Daoy (cell line): ENCODE measurements around the gene ATP5F1D. TPM values are rescaled to one million over a fixed set of nuclear protein-coding genes. Genes with fewer than 3 reads are reported as not detected.
A peak's percentile ranks its signal among the peaks of the same experiment; 100 is the strongest.
"Not testable (repeated sequence)": the region's sequence is repeated elsewhere in the genome, so short reads cannot be mapped to it uniquely, and the experiment has no call there.

Experiments
- DNase-seq: peaks from one replicate; pipeline ENCODE4 v3.0.0-alpha.2; 2015; ENCODE audit warnings: low read depth
- total RNA-seq: library from RNA; depleted of rRNA; stranded (reverse); fragments of >200 nt; shearing (Covaris generic); gene quantifications from 2 replicates; pipeline ENCODE4 v1.2.3, GENCODE V29; 2014; rRNA removed

The ATP5F1D gene
- 41.4 and 82.8 TPM in 2 replicates for total RNA-seq

GRCh38 chr19:1241417-1242095 lies at the start of gene ATP5F1D:
ATP5F1D (plus strand) TSS chr19:1241751; CDS start chr19:1241851, 100 bp downstream.
- DNase-seq = peak; percentile 98

- DNase-seq = no peak
Measured at GRCh38 chr19:1199531-1199930, 42.0 kb upstream of the ATP5F1D start.

GRCh38 chr19:1200614-1201013 lies 40.9 kb upstream of the ATP5F1D start:
- DNase-seq = not testable (repeated sequence)

DNA sequence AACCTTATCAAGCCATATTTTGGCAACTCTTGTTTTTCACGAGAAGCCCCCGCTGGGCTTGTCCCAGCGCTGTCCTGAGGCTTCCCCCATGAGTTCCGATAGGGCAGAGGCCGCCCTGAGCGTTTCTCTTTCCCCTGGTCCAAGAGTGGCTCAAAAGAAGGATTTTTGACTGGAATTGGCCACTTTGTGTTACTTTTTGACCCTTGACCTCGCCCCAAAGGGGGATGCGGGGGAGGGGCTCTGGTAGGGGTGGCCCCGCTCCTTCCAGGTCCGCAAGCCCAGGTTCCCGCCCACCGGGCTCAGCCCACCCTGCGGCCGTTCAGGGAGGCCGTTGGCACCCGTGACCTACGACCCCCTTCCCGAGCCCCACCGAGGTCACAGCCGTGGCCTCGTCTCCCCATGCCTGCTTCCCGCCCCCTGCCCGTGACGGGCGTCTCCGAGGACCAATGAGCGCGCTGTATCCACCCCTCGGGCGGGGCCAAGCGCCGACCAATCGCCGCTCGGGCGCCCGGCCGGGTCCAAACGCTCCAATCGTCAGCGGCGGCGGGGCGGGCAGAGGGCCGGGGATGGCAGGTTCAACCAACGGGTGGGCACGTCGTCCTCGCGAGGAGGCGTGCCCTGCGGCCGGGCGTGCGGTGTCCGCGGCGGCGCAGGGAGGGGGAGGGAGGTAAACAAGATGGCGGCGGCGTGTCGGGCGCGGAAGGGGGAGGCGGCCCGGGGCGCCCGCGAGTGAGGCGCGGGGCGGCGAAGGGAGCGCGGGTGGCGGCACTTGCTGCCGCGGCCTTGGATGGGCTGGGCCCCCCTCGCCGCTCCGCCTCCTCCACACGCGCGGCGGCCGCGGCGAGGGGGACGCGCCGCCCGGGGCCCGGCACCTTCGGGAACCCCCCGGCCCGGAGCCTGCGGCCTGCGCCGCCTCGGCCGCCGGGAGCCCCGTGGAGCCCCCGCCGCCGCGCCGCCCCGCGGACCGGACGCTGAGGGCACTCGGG lies 36.1 kb upstream of the ATP5F1D start, which contains the start of gene STK11:
Gene STK11 (plus strand): TSS at position 665 of the 986 bp plus-strand sequence. CDS start 1,136 bp downstream, outside the sequence.
- DNase-seq = peak; percentile 99

GRCh38 chr19:1206150-1206863 lies 35.2 kb upstream of the ATP5F1D start:
- peak; percentile 16 for DNase-seq

GRCh38 chr19:1206864-1207450 lies 34.6 kb upstream of the ATP5F1D start:
- no peak for DNase-seq

GRCh38 chr19:1208830-1209229 lies 32.7 kb upstream of the ATP5F1D start:
- peak; percentile 3 for DNase-seq

DNA sequence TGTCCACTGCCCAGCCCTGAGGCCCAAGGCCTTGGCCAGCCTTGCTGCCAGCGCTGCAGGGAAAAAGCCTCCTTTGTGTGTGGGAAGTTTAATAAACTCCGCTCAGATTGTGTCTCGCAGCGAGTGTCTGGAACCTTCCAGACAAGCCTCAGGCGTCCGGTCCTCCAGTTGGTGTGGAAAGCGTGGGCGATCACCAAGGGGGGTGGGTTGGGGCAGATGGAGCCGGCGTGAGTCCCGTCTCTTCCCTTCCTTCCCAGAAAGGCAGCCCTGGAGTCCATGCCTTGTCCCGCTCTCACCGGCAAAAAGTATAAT lies 31.4 kb upstream of the ATP5F1D start:
- DNase-seq = no peak

DNA sequence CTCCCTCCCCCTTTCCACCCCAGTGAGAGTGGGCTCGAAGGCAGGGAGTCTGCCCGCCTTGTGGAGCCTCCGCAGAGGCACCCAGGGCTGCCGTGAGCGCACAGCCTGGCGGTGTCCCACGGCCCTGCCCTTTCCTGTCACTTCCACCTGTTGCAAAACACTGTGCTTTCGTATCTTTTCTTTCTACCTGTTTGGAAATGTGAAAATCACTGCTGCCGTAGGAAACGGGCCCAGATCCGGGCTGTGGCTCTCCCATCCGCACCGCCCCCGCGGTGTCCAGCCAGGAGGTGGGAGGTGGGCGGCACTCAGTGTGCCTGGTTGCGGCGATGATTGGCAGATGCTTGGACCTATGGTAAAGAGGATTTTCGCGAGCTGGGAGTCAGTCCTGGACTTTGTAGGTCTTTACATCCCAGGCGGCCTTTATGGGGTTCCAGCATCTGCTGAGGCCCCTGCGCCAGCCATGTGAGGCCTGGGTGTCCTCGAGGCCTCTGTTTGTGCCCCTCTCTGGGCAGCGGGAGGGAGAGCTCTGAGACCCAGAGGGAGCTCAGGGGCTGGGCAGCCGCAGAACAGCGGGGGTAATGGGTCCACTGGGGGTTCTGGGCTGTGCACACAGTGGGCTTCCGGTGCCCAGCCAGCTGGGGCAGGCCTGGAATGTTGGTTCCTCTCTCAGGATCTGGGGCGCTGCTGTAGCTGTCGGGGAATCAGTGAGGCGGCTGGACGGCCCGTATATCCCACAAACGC lies 29.9 kb upstream of the ATP5F1D start:
- peak; percentile 29 for DNase-seq

DNA sequence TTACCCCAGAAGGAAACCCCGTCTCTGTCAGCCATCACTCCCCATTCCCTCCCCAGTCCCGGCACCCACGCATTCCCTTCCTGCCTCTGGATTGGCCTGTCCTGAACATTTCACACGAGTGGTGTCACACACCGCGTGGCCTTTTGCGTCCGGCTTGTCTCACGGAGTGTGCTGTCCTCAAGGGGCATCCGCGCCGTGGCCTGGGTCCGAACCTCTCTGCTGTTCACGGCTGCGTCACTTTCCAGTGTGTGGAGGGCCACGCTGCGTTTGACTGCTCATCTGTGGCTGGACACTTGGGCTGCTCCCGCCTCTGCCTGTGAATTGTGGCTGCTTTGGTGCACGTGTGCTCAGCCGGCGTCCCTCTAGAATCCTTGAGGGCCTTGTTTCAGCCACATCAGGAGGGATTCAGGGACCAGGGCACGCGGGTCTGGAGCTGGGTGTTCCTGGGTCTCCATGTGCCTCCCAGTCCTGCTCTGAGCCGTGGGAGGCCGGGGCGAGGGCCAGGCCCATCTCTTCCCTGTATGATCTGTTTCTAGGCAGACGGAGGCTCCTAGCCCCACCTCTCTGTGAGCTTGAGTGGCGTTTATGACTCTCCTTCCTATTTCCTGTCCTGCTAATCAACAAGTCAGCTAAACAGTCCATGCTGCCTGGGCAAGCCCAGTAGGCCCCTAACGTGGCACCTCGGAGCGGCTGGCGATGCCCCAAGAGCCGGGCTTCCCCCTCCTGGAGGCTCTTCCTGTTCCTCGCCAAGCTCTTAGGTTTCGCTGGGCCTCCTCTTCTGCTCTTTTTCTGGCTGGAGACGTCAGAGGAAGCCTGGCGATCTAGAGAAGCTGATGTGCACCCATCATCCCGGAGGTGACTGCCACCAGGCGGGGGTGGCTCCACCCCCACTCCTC lies 27.9 kb upstream of the ATP5F1D start:
- DNase-seq = peak; percentile 82

- DNase-seq = peak; percentile 19
Measured at GRCh38 chr19:1214299-1214861, 27.2 kb upstream of the ATP5F1D start.

GRCh38 chr19:1214862-1215731 lies 26.5 kb upstream of the ATP5F1D start:
- peak; percentile 41 for DNase-seq

DNA sequence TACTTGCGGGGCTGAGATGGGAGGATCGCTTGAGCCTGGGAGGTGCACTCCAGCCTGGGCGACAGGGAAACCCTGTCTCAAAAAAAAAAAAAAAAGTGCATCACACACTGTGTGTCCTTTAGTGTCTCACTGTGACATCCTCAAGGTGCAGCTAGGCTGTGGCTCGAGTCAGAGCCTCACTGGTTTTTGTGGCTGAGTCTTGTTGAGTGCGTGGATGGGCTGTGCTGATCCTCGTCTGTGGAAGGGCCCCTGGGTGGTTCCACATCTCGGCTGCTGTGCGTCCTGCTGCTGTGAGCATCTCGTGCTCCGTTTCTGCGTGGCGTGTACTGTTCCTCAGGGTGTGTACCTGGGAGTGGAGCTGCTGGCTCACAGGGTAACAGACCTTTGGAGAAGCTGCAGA lies 24.8 kb upstream of the ATP5F1D start:
- DNase-seq = no peak

DNA sequence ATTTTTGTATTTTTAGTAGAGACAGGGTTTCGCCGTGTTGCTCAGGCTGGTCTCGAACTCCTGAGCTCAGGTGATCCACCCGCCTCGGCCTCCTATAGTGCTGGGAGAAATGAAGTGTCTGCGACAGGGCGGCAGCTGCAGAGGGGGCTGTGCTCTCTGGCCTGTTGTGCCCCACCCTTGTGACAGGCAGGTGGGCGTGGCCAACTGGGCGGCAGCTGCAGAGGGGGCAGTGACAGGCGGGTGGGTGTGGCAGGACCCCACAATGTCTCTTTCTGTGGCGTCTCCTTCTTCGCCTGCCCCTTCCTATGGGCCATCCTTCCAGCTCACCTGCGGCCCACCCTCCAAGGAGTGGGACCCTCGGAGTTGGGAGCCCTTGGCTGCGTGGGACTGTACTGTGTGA lies 24.2 kb upstream of the ATP5F1D start:
- no peak for DNase-seq

DNA sequence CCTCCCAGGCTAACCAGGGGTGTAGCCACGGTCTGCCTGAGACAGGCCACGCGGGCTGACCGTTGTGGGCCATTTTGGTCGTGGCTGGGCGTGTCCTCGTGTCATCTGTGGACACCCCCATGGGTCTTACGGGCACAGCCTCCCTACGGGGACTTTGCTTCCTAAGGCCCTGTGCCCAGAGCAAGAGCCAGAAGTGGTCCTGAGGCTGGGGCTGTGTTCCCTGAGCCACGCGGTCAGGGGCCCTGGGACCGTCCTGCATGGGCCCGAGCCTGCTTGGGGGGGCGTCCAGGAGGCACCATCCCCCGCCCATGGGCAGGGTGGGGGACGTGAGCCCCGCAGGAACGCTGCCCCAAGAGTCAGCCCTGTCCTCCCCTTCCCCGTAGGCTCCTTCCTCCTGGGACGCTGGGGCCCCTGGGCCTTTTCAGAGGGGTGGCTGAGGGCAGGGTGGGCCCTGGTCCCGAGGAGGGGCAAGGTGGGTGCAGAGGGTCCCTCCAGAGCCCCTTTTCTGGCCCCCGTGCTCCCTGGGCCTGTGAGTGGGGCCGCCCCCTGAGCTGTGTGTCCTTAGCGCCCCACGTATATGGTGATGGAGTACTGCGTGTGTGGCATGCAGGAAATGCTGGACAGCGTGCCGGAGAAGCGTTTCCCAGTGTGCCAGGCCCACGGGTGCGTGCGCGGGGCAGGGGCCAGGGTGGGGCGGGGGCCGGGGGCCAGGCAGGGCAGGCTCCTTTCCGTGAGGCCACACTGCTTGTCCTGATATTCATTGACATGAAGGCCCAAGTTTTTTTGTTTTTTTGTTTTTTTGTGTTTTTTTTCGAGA lies 22.6 kb upstream of the ATP5F1D start:
- DNase-seq = no peak

DNA sequence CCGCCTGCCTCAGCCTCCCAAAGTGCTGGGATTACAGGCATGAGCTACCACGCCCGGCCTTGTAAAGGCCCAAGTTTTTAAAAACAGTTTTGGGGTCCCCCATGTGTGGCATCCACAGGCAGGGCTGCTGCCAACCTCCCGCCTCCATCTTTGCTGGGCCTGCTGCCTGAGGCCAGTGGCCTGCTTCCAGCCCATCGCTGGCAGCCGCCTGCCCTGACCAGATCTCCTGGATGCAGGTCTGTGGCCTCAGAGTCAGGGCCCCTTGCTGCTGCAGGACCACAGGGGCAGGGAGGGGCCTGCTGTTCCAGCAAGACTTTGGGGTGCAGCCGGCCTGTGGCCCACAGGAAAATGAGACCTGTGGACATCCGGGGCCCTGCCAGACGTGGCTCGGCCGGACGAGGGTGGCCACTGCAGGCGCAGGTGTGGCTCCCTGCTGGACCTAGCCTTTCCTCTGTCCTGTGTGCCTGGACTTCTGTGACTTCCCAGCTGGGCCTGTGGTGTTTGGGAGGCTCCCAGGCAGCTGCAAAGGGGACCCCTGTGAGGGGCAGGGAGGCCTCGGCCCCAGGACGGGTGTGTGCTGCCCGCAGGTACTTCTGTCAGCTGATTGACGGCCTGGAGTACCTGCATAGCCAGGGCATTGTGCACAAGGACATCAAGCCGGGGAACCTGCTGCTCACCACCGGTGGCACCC lies 21.6 kb upstream of the ATP5F1D start:
- DNase-seq = no peak

DNA sequence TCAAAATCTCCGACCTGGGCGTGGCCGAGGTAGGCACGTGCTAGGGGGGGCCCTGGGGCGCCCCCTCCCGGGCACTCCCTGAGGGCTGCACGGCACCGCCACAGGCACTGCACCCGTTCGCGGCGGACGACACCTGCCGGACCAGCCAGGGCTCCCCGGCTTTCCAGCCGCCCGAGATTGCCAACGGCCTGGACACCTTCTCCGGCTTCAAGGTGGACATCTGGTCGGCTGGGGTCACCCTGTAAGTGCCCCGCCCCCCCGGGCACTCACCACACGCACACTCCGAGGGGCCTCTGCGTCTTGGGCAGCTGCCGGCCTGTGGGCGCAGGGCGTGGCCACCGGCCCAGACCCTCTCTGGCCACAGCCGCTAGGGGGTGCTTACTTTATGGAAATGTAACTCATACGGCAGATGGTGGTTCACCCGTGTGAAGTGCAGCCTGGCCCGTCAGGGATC lies 21.0 kb upstream of the ATP5F1D start:
- DNase-seq = no peak
